K562 (cell line): ENCODE results near the gene UMODL1.

Experiments
- CHD4 ChIP-seq: fragments of 200-600 bp; sonication (generic); IDR thresholded peaks from 3 replicates; pipeline ENCODE4 v1.6.1; 2012; ENCODE audit warnings: low read depth, mild to moderate bottlenecking, mixed read lengths, low read length, inconsistent platforms; ENCODE audit not compliant: insufficient read depth, insufficient replicate concordance, poor library complexity, severe bottlenecking
- EP300 ChIP-seq: IDR thresholded peaks from 2 replicates; pipeline ENCODE4 v1.6.1; 2012; ENCODE audit warnings: low read length, improper control_type of control experiment
- TF ChIP-seq, protein P1 (sequence below), 3 experiments: IDR thresholded peaks in 2 of 3; conservative IDR thresholded peaks in 1 of 3; 2 replicates each; pipeline ENCODE4 v1.5.1; 2011 to 2012; ENCODE audit warnings: low read length in 3 of 3, mild to moderate bottlenecking in 3 of 3, control low read depth in 2 of 3, improper control_type of control experiment in 1 of 3, inconsistent platforms in 1 of 3, low read depth in 1 of 3, mixed read lengths in 1 of 3, moderate library complexity in 1 of 3; ENCODE audit not compliant: insufficient read depth in 2 of 3
- TF ChIP-seq, protein P2 (sequence below): conservative IDR thresholded peaks from 2 replicates; pipeline ENCODE4 v1.6.1; 2011; ENCODE audit warnings: low read depth, mild to moderate bottlenecking, low read length; ENCODE audit not compliant: control insufficient read depth
- TF ChIP-seq, protein P3 (sequence below): sonication (generic); formaldehyde crosslinking; IDR thresholded peaks from 2 replicates; pipeline ENCODE4 v1.8.1; 2023; ENCODE audit warnings: mild to moderate bottlenecking, missing genetic modification reagents

DNA sequence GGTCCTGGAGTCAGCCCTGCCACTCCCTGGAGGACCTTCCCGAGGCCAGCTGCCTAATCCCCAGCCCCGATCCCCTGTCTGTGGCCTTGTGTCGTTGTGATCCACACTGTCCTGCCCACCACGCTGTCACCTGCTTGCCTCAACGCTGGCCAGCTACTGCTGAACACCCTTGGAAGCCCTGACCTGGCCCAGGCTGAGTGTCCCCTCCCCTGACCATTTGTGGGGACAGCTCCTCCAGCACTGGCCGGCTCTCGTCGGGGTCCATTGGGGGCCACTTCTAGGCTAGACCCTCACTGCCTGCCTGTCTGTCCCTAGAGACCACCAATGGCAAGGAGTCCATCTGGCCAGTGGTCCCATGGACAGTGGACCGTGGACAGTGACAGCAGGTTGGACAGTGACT lies 12.0 kb upstream of the UMODL1 start:
- TF ChIP-seq EP300 (no peak), CHD4 (no peak)
- TF ChIP-seq, protein P1, sequence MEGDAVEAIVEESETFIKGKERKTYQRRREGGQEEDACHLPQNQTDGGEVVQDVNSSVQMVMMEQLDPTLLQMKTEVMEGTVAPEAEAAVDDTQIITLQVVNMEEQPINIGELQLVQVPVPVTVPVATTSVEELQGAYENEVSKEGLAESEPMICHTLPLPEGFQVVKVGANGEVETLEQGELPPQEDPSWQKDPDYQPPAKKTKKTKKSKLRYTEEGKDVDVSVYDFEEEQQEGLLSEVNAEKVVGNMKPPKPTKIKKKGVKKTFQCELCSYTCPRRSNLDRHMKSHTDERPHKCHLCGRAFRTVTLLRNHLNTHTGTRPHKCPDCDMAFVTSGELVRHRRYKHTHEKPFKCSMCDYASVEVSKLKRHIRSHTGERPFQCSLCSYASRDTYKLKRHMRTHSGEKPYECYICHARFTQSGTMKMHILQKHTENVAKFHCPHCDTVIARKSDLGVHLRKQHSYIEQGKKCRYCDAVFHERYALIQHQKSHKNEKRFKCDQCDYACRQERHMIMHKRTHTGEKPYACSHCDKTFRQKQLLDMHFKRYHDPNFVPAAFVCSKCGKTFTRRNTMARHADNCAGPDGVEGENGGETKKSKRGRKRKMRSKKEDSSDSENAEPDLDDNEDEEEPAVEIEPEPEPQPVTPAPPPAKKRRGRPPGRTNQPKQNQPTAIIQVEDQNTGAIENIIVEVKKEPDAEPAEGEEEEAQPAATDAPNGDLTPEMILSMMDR (IDR thresholded peaks at IDR 0.05 in 2 of 3, conservative IDR thresholded peaks at IDR 0.05 in 1 of 3; ENCODE audit: insufficient read depth in 2 of 3, low read depth in 1 of 3, low read length in 3 of 3): no peak
- TF ChIP-seq, protein P2, sequence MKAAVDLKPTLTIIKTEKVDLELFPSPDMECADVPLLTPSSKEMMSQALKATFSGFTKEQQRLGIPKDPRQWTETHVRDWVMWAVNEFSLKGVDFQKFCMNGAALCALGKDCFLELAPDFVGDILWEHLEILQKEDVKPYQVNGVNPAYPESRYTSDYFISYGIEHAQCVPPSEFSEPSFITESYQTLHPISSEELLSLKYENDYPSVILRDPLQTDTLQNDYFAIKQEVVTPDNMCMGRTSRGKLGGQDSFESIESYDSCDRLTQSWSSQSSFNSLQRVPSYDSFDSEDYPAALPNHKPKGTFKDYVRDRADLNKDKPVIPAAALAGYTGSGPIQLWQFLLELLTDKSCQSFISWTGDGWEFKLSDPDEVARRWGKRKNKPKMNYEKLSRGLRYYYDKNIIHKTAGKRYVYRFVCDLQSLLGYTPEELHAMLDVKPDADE: no peak
- TF ChIP-seq, protein P3, sequence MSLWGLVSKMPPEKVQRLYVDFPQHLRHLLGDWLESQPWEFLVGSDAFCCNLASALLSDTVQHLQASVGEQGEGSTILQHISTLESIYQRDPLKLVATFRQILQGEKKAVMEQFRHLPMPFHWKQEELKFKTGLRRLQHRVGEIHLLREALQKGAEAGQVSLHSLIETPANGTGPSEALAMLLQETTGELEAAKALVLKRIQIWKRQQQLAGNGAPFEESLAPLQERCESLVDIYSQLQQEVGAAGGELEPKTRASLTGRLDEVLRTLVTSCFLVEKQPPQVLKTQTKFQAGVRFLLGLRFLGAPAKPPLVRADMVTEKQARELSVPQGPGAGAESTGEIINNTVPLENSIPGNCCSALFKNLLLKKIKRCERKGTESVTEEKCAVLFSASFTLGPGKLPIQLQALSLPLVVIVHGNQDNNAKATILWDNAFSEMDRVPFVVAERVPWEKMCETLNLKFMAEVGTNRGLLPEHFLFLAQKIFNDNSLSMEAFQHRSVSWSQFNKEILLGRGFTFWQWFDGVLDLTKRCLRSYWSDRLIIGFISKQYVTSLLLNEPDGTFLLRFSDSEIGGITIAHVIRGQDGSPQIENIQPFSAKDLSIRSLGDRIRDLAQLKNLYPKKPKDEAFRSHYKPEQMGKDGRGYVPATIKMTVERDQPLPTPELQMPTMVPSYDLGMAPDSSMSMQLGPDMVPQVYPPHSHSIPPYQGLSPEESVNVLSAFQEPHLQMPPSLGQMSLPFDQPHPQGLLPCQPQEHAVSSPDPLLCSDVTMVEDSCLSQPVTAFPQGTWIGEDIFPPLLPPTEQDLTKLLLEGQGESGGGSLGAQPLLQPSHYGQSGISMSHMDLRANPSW (CRISPR knock-in tag): no peak
